ENCODE data around the gene ADGRA1.

- TF ChIP-seq CTCF (IDR thresholded peaks at IDR 0.05; ENCODE audit: insufficient read depth, low read length, poor library complexity, severe bottlenecking) (no peak), EZH2phosphoT487 (conservative IDR thresholded peaks at IDR 0.05; ENCODE audit: low read length) (no peak)
Measured at GRCh38 chr10:133094866-133095265, 7.1 kb downstream of the ADGRA1 start.
